ENCODE measurements around the gene CNTN5.
"Not testable (repeated sequence)": the region's sequence is repeated elsewhere in the genome, so short reads cannot be mapped to it uniquely, and the experiment has no call there.

CNTN5 gene

GRCh38 chr11:99098751-99099150, 78.0 kb downstream of the CNTN5 start:
- peak; percentile 33 for DNase-seq (ENCODE audit: low read depth)
- H3K4me3 ChIP-seq (ENCODE audit: low read depth, low read length): no peak overlapping the region
- TF ChIP-seq CTCF (IDR thresholded peaks at IDR 0.05; ENCODE audit: low read depth, low read length, missing control alignments): no peak

GRCh38 chr11:99117603-99118002, 96.9 kb downstream of the CNTN5 start:
- H3K4me3 ChIP-seq (ENCODE audit: low read depth, low read length): no peak overlapping the region
- no peak for DNase-seq (ENCODE audit: low read depth)
- peak; percentile 2 for TF ChIP-seq CTCF (IDR thresholded peaks at IDR 0.05; ENCODE audit: low read depth, low read length, missing control alignments)

- DNase-seq (ENCODE audit: low read depth); H3K4me3 ChIP-seq (ENCODE audit: low read depth, low read length): not testable (repeated sequence)
Measured at GRCh38 chr11:99133862-99134261, 113.1 kb downstream of the CNTN5 start.

- no peak overlapping the region for H3K4me3 ChIP-seq (ENCODE audit: low read depth, low read length)
- no peak for TF ChIP-seq CTCF (IDR thresholded peaks at IDR 0.05; ENCODE audit: low read depth, low read length, missing control alignments)
- DNase-seq (ENCODE audit: low read depth): no peak
Measured at GRCh38 chr11:99135508-99135907, 114.8 kb downstream of the CNTN5 start.

GRCh38 chr11:99142237-99142636, 121.5 kb downstream of the CNTN5 start:
- H3K4me3 ChIP-seq (ENCODE audit: low read depth, low read length): no peak overlapping the region
- no peak for DNase-seq (ENCODE audit: low read depth)
- no peak for TF ChIP-seq CTCF (IDR thresholded peaks at IDR 0.05; ENCODE audit: low read depth, low read length, missing control alignments)

GRCh38 chr11:99148352-99148751, 127.6 kb downstream of the CNTN5 start:
- H3K4me3 ChIP-seq (ENCODE audit: low read depth, low read length): no peak overlapping the region
- TF ChIP-seq CTCF (IDR thresholded peaks at IDR 0.05; ENCODE audit: low read depth, low read length, missing control alignments): no peak
- DNase-seq (ENCODE audit: low read depth): no peak

GRCh38 chr11:99154277-99154676, 133.5 kb downstream of the CNTN5 start:
- TF ChIP-seq CTCF (IDR thresholded peaks at IDR 0.05; ENCODE audit: low read depth, low read length, missing control alignments): no peak
- no peak for DNase-seq (ENCODE audit: low read depth)
- H3K4me3 ChIP-seq (ENCODE audit: low read depth, low read length): no peak overlapping the region

GRCh38 chr11:99160447-99160846, 139.7 kb downstream of the CNTN5 start:
- no peak for DNase-seq (ENCODE audit: low read depth)
- no peak for TF ChIP-seq CTCF (IDR thresholded peaks at IDR 0.05; ENCODE audit: low read depth, low read length, missing control alignments)
- H3K4me3 ChIP-seq (ENCODE audit: low read depth, low read length): no peak overlapping the region

Measured in GM12864 (cell line).